Liver (tissue), 9 donors: ENCODE measurements around the gene TDRD9. TPM values are rescaled to one million over a fixed set of nuclear protein-coding genes. Genes with fewer than 3 reads are reported as not detected.

Experiments used
- DNase-seq: peaks from one replicate; pipeline ENCODE4 v3.0.0-alpha.2; 2017; ENCODE audit warnings: low spot score
- H3K27ac ChIP-seq, 2 donors: one replicate each; pipeline ENCODE4 v1.7.0; 2013; ENCODE audit warnings: inconsistent platforms in 2 of 2, low read length in 2 of 2, control low read depth in 1 of 2, low read depth in 1 of 2, mild to moderate bottlenecking in 1 of 2
- H3K27me3 ChIP-seq, 4 donors: one replicate each; pipeline versions ENCODE4 v1.6.1 to v1.7.0; 2013; ENCODE audit warnings: low read length in 3 of 4, inconsistent platforms in 1 of 4, mild to moderate bottlenecking in 1 of 4, moderate library complexity in 1 of 4; ENCODE audit not compliant: control insufficient read depth in 4 of 4, insufficient read depth in 4 of 4
- H3K36me3 ChIP-seq, 4 donors: one replicate each; pipeline versions ENCODE4 v1.6.1 to v1.7.0; 2013; ENCODE audit warnings: low read length in 3 of 4, mild to moderate bottlenecking in 3 of 4, low read depth in 1 of 4, moderate library complexity in 1 of 4; ENCODE audit not compliant: control insufficient read depth in 4 of 4, insufficient read depth in 3 of 4
- H3K4me1 ChIP-seq, 4 donors: one replicate each; pipeline versions ENCODE4 v1.6.1 to v1.7.0; 2013; ENCODE audit warnings: low read length in 3 of 4, mild to moderate bottlenecking in 3 of 4, moderate library complexity in 1 of 4; ENCODE audit not compliant: control insufficient read depth in 4 of 4, insufficient read depth in 4 of 4
- H3K4me3 ChIP-seq, 3 donors: one replicate each; pipeline versions ENCODE4 v1.6.1 to v1.7.0; 2013; ENCODE audit warnings: low read length in 3 of 3, control low read depth in 1 of 3, low read depth in 1 of 3, mild to moderate bottlenecking in 1 of 3
- H3K9ac ChIP-seq, 2 donors: one replicate each; pipeline ENCODE4 v1.7.0; 2013; ENCODE audit warnings: low read length in 2 of 2, mild to moderate bottlenecking in 2 of 2, moderate library complexity in 2 of 2, control low read depth in 1 of 2, low read depth in 1 of 2
- H3K9me3 ChIP-seq, 4 donors: one replicate each; pipeline versions ENCODE4 v1.6.1 to v1.7.0; 2013; ENCODE audit warnings: low read length in 3 of 4; ENCODE audit not compliant: control insufficient read depth in 4 of 4
- FOXA1 ChIP-seq: IDR thresholded peaks from 2 replicates; pipeline ENCODE4 v1.6.1; 2016; ENCODE audit warnings: antibody characterized with exemption
- FOXA2 ChIP-seq: IDR thresholded peaks from 2 replicates; pipeline ENCODE4 v1.6.1; 2016; ENCODE audit warnings: antibody characterized with exemption
- GABPA ChIP-seq, 2 donors: IDR thresholded peaks in 1 of 2; conservative IDR thresholded peaks in 1 of 2; 2 replicates each; pipeline ENCODE4 v1.6.1; 2016; ENCODE audit warnings: antibody characterized with exemption in 2 of 2, mild to moderate bottlenecking in 1 of 2, moderate library complexity in 1 of 2
- HNF4G ChIP-seq: IDR thresholded peaks from 2 replicates; pipeline ENCODE4 v1.6.1; 2016; ENCODE audit warnings: antibody characterized with exemption
- JUND ChIP-seq, 2 donors: IDR thresholded peaks; 2 replicates each; pipeline ENCODE4 v1.6.1; 2016; ENCODE audit warnings: antibody characterized with exemption in 2 of 2
- NR2F2 ChIP-seq: IDR thresholded peaks from 2 replicates; pipeline ENCODE4 v1.6.1; 2016; ENCODE audit warnings: antibody characterized with exemption
- RAD21 ChIP-seq, 2 donors: IDR thresholded peaks; 2 replicates each; pipeline ENCODE4 v1.6.1; 2016; ENCODE audit warnings: antibody characterized with exemption in 2 of 2, mild to moderate bottlenecking in 2 of 2
- RXRA ChIP-seq, 2 donors: IDR thresholded peaks; 2 replicates each; pipeline ENCODE4 v1.6.1; 2017 to 2018; ENCODE audit warnings: antibody characterized with exemption in 2 of 2, mild to moderate bottlenecking in 1 of 2
- TAF1 ChIP-seq: conservative IDR thresholded peaks from 2 replicates; pipeline ENCODE4 v1.6.1; 2016; ENCODE audit warnings: antibody characterized with exemption, mild to moderate bottlenecking
- YY1 ChIP-seq: IDR thresholded peaks from 2 replicates; pipeline ENCODE4 v1.6.1; 2016; ENCODE audit warnings: antibody characterized with exemption, mild to moderate bottlenecking
- WGBS: extraction: QIAGEN DNeasy Blood & Tissue Kit; methylation state at CpG from one replicate; pipeline ENCODE4 v1.1.7; 2013; 5-methylcytosine and 5-hydroxymethylcytosine counted together
- polyA plus RNA-seq, 2 donors: library from polyadenylated mRNA; stranded (reverse) in 1 of 2; unstranded in 1 of 2; fragments of 200-250 nt in 1 of 2; fragments of >200 nt in 1 of 2; fragmentation: Nextera tagmentation in 1 of 2; extraction: Ambion mirVana in 1 of 2; gene quantifications; one replicate each; pipeline versions ENCODE4 v1.2.1 to v1.2.3, GENCODE V29; 2013 to 2015
- total RNA-seq, 2 donors: library from RNA; depleted of rRNA; stranded (reverse); fragments of >200 nt; gene quantifications; one replicate each; pipeline ENCODE4 v1.2.3, GENCODE V29; 2014
- TF ChIP-seq, protein P1 (sequence below): IDR thresholded peaks from 2 replicates; pipeline ENCODE4 v1.6.1; 2016; ENCODE audit warnings: antibody characterized with exemption
- TF ChIP-seq, protein P2 (sequence below): IDR thresholded peaks from 2 replicates; pipeline ENCODE4 v1.6.1; 2016; ENCODE audit warnings: antibody characterized with exemption, mild to moderate bottlenecking
- TF ChIP-seq, protein P3 (sequence below): fragments of 150-350 bp; IDR thresholded peaks from 2 replicates; pipeline ENCODE4 v1.5.1; 2017; ENCODE audit warnings: improper control_type of control experiment, low read depth, low read length; ENCODE audit not compliant: missing input control
- TF ChIP-seq, protein P4 (sequence below): IDR thresholded peaks from 2 replicates; pipeline ENCODE4 v1.6.1; 2016; ENCODE audit warnings: antibody characterized with exemption
- TF ChIP-seq, protein P5 (sequence below): IDR thresholded peaks from 2 replicates; pipeline ENCODE4 v1.6.1; 2016; ENCODE audit warnings: antibody characterized with exemption
- donor health status: healthy.
- donor health status: healthy.
- donor health status: healthy.
- donor health status: healthy.
- donor health status: healthy.

TDRD9 gene
- total and polyA plus RNA-seq, 4 donors = 0.12 to 1.0 (median 0.46) TPM

DNA sequence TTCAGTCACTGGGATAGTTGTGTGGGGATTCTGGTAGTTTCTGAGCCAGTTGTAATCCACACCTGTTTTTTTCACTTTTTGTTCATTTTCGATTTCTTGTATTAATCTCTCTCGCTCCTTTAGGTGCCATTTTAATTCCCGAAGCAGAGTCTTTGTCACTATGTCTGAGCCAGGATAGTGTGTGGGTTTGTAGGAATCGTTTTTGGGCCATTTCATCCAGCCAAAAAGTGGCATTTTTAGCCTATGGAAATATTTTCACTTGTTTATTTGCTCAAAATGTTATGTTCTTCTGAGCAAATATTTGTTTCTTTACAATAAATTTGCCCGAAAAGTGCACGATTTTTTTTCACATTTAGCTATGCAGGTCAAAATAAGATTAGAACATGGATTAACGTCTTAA lies 13.2 kb downstream of the TDRD9 start:
- no peaks in the 10 kb centered on the region for H3K4me1 ChIP-seq
- no peaks in the 10 kb centered on the region for H3K36me3 ChIP-seq
- H3K27me3 ChIP-seq = peaks cover 0 to 13% (median 2%) of the 10 kb centered on the region in 4 donors
- no peak overlapping the region for H3K27ac ChIP-seq
- H3K9ac ChIP-seq = no peak overlapping the region
- no peaks in the 10 kb centered on the region for H3K9me3 ChIP-seq
- DNase-seq = no peak
- TF ChIP-seq, protein P1, sequence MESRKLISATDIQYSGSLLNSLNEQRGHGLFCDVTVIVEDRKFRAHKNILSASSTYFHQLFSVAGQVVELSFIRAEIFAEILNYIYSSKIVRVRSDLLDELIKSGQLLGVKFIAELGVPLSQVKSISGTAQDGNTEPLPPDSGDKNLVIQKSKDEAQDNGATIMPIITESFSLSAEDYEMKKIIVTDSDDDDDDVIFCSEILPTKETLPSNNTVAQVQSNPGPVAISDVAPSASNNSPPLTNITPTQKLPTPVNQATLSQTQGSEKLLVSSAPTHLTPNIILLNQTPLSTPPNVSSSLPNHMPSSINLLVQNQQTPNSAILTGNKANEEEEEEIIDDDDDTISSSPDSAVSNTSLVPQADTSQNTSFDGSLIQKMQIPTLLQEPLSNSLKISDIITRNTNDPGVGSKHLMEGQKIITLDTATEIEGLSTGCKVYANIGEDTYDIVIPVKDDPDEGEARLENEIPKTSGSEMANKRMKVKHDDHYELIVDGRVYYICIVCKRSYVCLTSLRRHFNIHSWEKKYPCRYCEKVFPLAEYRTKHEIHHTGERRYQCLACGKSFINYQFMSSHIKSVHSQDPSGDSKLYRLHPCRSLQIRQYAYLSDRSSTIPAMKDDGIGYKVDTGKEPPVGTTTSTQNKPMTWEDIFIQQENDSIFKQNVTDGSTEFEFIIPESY = no peak
- TF ChIP-seq, protein P2, sequence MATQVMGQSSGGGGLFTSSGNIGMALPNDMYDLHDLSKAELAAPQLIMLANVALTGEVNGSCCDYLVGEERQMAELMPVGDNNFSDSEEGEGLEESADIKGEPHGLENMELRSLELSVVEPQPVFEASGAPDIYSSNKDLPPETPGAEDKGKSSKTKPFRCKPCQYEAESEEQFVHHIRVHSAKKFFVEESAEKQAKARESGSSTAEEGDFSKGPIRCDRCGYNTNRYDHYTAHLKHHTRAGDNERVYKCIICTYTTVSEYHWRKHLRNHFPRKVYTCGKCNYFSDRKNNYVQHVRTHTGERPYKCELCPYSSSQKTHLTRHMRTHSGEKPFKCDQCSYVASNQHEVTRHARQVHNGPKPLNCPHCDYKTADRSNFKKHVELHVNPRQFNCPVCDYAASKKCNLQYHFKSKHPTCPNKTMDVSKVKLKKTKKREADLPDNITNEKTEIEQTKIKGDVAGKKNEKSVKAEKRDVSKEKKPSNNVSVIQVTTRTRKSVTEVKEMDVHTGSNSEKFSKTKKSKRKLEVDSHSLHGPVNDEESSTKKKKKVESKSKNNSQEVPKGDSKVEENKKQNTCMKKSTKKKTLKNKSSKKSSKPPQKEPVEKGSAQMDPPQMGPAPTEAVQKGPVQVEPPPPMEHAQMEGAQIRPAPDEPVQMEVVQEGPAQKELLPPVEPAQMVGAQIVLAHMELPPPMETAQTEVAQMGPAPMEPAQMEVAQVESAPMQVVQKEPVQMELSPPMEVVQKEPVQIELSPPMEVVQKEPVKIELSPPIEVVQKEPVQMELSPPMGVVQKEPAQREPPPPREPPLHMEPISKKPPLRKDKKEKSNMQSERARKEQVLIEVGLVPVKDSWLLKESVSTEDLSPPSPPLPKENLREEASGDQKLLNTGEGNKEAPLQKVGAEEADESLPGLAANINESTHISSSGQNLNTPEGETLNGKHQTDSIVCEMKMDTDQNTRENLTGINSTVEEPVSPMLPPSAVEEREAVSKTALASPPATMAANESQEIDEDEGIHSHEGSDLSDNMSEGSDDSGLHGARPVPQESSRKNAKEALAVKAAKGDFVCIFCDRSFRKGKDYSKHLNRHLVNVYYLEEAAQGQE = no peak
- no peak for TF ChIP-seq RAD21 (IDR thresholded peaks at IDR 0.05)
- TF ChIP-seq FOXA1 = no peak
- no peak for TF ChIP-seq RXRA (IDR thresholded peaks at IDR 0.05)
- TF ChIP-seq YY1 = no peak
- TF ChIP-seq HNF4G = no peak
- no peak for TF ChIP-seq TAF1
- 69% methylated on average over 7 of the region's 7 CpGs for WGBS
- no peak overlapping the region for H3K4me3 ChIP-seq

DNA sequence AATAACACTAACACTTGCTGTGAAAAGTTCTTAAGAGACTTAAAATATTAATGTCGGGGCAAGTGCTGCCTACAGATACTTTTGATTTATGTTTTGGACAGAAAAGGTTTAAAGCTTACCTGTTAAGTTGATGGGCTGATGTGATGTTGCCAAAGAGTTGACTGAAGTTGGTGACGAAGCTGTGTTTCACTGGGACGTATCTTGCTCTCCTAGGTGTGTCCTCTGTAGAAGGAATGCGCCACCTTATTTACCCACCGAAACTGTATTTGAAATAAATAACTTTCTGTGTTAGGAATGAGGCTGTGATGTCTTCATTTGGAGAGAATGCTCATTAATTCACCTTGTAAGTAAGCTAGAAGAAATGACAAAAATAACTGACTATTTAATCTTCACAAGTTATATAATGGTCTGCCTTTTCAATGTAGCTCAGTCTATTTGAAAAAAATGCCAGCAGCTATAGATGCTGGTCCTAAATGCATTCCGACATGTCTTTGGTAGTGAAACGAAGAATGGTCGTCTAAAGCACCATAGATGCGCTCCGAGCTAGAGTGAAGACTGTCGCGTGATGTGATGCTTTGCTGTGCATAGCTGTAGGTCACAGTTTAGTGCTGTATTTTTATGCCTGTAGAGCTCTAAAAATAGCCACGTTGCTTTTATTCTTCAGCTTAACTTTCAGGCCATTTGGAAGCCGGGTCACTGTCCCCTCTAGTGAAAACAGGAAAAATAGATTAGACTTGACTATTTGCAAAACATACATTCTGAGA lies 13.9 kb downstream of the TDRD9 start, which contains the start of gene RD3L:
Gene RD3L, minus strand, starts transcription at position 557 of the 764 bp plus-strand sequence. CDS start 834 bp downstream, outside the sequence.
- H3K4me1 ChIP-seq = no peaks in the 10 kb centered on the region
- no peak within 1 kb of the TSS for H3K4me3 ChIP-seq
- 69% methylated on average over 14 of the region's 14 CpGs for WGBS
- H3K27ac ChIP-seq = no peak within 1 kb of the TSS
- no peak for DNase-seq
- peaks cover 0 to 13% (median 2%) of the 10 kb centered on the region in 4 donors for H3K27me3 ChIP-seq
- no peak within 1 kb of the TSS for H3K9ac ChIP-seq
- no peaks in the 10 kb centered on the region for H3K9me3 ChIP-seq
- TF ChIP-seq RAD21 (IDR thresholded peaks at IDR 0.05) = no peak
- peak in 1 of 2 donors; percentile 16 for TF ChIP-seq RXRA (IDR thresholded peaks at IDR 0.05)
- no peaks in the 10 kb centered on the region for H3K36me3 ChIP-seq

DNA sequence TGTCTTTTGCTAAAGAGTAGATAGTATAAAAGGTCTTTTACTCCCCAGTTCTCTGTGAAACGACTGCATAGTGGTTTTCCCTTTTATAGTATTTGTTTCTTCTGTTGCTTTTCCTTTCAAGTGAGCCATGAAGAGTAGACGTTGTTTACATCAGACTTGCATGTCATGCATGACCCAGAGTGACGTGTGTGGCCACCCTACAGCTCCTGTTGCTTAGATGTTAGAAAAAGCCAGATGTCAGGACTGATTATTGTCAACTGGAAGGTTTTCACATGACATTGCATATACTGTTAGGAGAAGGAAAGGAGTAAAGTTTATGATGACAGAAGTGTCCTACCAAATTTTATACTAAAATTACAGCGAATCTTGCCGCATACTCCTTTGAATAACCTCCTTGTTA lies 15.4 kb downstream of the TDRD9 start:
- Histone ChIP-seq H3K27me3 (peaks cover 0 to 13% (median 2%) of the 10 kb centered on the region in 4 donors), H3K4me1 (no peaks in the 10 kb centered on the region), H3K36me3 (no peaks in the 10 kb centered on the region), H3K4me3 (no peak overlapping the region), H3K9me3 (no peaks in the 10 kb centered on the region), H3K27ac (no peak overlapping the region), H3K9ac (no peak overlapping the region)
- no peak for DNase-seq
- 68% methylated on average over 5 of the region's 5 CpGs for WGBS
- TF ChIP-seq JUND (IDR thresholded peaks at IDR 0.05) = no peak
- TF ChIP-seq, protein P3, sequence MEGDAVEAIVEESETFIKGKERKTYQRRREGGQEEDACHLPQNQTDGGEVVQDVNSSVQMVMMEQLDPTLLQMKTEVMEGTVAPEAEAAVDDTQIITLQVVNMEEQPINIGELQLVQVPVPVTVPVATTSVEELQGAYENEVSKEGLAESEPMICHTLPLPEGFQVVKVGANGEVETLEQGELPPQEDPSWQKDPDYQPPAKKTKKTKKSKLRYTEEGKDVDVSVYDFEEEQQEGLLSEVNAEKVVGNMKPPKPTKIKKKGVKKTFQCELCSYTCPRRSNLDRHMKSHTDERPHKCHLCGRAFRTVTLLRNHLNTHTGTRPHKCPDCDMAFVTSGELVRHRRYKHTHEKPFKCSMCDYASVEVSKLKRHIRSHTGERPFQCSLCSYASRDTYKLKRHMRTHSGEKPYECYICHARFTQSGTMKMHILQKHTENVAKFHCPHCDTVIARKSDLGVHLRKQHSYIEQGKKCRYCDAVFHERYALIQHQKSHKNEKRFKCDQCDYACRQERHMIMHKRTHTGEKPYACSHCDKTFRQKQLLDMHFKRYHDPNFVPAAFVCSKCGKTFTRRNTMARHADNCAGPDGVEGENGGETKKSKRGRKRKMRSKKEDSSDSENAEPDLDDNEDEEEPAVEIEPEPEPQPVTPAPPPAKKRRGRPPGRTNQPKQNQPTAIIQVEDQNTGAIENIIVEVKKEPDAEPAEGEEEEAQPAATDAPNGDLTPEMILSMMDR = no peak
- TF ChIP-seq NR2F2 = no peak
- no peak for TF ChIP-seq TAF1
- TF ChIP-seq RXRA (IDR thresholded peaks at IDR 0.05) = no peak
- TF ChIP-seq FOXA1 = no peak
- TF ChIP-seq, protein P4, sequence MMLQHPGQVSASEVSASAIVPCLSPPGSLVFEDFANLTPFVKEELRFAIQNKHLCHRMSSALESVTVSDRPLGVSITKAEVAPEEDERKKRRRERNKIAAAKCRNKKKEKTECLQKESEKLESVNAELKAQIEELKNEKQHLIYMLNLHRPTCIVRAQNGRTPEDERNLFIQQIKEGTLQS = no peak
- no peak for TF ChIP-seq GABPA (IDR thresholded peaks at IDR 0.05 in 1 of 2, conservative IDR thresholded peaks at IDR 0.05 in 1 of 2)
- TF ChIP-seq, protein P5, sequence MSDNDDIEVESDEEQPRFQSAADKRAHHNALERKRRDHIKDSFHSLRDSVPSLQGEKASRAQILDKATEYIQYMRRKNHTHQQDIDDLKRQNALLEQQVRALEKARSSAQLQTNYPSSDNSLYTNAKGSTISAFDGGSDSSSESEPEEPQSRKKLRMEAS = no peak
- TF ChIP-seq RAD21 (IDR thresholded peaks at IDR 0.05) = no peak
- TF ChIP-seq YY1 = no peak
- no peak for TF ChIP-seq HNF4G
- TF ChIP-seq, protein P1 = no peak
- no peak for TF ChIP-seq FOXA2
